H1 (cell line): ENCODE data around the gene TNRC6B.

Experiments
- POLR2AphosphoS5 ChIP-seq: IDR thresholded peaks from 2 replicates; pipeline ENCODE4 v1.6.1; 2011; ENCODE audit warnings: low read depth, low read length
- TCF12 ChIP-seq: IDR thresholded peaks from 2 replicates; pipeline ENCODE4 v1.6.1; 2011; ENCODE audit warnings: low read depth, mild to moderate bottlenecking, low read length
- TF ChIP-seq, protein P1 (sequence below): IDR thresholded peaks from 2 replicates; pipeline ENCODE4 v1.6.1; 2012; ENCODE audit warnings: inconsistent platforms
- TF ChIP-seq, protein P2 (sequence below), 3 experiments: IDR thresholded peaks; 1 replicate in 2 of 3; 2 replicates in 1 of 3; pipeline versions ENCODE4 v1.5.1 to v1.6.1; 2011; ENCODE audit warnings: low read length in 3 of 3, mild to moderate bottlenecking in 3 of 3, inconsistent platforms in 2 of 3, low read depth in 1 of 3, moderate library complexity in 1 of 3; ENCODE audit not compliant: insufficient read depth in 1 of 3; ENCODE audit errors: control extremely low read depth in 1 of 3

GRCh38 chr22:40237788-40238424, 60.2 kb downstream of the TNRC6B start:
- no peak for TF ChIP-seq POLR2AphosphoS5
- TF ChIP-seq, protein P1, sequence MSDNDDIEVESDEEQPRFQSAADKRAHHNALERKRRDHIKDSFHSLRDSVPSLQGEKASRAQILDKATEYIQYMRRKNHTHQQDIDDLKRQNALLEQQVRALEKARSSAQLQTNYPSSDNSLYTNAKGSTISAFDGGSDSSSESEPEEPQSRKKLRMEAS, result no peak
- TF ChIP-seq, protein P2, sequence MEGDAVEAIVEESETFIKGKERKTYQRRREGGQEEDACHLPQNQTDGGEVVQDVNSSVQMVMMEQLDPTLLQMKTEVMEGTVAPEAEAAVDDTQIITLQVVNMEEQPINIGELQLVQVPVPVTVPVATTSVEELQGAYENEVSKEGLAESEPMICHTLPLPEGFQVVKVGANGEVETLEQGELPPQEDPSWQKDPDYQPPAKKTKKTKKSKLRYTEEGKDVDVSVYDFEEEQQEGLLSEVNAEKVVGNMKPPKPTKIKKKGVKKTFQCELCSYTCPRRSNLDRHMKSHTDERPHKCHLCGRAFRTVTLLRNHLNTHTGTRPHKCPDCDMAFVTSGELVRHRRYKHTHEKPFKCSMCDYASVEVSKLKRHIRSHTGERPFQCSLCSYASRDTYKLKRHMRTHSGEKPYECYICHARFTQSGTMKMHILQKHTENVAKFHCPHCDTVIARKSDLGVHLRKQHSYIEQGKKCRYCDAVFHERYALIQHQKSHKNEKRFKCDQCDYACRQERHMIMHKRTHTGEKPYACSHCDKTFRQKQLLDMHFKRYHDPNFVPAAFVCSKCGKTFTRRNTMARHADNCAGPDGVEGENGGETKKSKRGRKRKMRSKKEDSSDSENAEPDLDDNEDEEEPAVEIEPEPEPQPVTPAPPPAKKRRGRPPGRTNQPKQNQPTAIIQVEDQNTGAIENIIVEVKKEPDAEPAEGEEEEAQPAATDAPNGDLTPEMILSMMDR (IDR thresholded peaks at IDR 0.05; ENCODE audit: control extremely low read depth in 1 of 3, insufficient read depth in 1 of 3, low read depth in 1 of 3, low read length in 3 of 3), result no peak
- no peak for TF ChIP-seq TCF12
